ENCODE results near the gene CBR3.

Gene CBR3

DNA sequence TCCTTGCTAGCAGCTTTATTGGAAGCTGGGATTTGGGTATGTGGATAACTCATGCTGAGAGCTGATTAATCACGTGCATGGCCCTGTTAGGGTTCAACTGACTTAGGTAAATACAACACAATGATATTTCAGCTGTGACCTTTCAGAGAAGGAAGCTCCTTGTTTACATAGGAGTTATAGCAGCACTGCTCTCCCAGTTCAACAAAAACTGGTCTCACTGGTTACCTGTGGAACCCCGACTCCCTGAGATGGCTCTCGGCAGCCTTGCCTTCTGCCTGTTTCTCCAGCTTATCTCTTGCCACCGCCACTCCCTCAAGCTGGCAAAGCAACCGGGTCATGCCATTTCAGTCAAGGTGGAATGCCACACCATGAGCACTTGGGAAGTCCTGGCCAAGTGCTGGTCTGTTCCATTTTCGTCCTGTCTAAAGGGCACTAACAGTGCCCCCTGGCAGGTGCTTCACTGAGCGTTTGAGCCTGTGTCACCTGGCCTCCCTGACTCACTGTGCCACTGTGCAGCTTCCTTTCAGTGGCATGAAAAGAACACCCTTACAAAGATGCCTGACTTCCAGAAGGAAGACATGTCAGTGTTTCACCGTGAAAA is 53.3 kb downstream of the CBR3 start:
- H3K4me3 ChIP-seq (ENCODE audit: low read depth, low read length), result no peak overlapping the region
- TF ChIP-seq, protein P1, sequence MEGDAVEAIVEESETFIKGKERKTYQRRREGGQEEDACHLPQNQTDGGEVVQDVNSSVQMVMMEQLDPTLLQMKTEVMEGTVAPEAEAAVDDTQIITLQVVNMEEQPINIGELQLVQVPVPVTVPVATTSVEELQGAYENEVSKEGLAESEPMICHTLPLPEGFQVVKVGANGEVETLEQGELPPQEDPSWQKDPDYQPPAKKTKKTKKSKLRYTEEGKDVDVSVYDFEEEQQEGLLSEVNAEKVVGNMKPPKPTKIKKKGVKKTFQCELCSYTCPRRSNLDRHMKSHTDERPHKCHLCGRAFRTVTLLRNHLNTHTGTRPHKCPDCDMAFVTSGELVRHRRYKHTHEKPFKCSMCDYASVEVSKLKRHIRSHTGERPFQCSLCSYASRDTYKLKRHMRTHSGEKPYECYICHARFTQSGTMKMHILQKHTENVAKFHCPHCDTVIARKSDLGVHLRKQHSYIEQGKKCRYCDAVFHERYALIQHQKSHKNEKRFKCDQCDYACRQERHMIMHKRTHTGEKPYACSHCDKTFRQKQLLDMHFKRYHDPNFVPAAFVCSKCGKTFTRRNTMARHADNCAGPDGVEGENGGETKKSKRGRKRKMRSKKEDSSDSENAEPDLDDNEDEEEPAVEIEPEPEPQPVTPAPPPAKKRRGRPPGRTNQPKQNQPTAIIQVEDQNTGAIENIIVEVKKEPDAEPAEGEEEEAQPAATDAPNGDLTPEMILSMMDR (IDR thresholded peaks at IDR 0.05; ENCODE audit: low read depth, low read length), result no peak

- no peak overlapping the region for H3K4me3 ChIP-seq (ENCODE audit: low read depth, low read length)
- TF ChIP-seq, protein P1 (IDR thresholded peaks at IDR 0.05; ENCODE audit: low read depth, low read length), result no peak
These were observed 54.1 kb downstream of the CBR3 start for GRCh38 chr21:36188937-36189336.

GRCh38 chr21:36190736-36191135 is 55.9 kb downstream of the CBR3 start:
- TF ChIP-seq, protein P1 (IDR thresholded peaks at IDR 0.05; ENCODE audit: low read depth, low read length), result no peak
- H3K4me3 ChIP-seq (ENCODE audit: low read depth, low read length), result no peak overlapping the region

GRCh38 chr21:36193200-36193599 is 58.3 kb downstream of the CBR3 start:
- TF ChIP-seq, protein P1 (IDR thresholded peaks at IDR 0.05; ENCODE audit: low read depth, low read length), result no peak
- H3K4me3 ChIP-seq (ENCODE audit: low read depth, low read length), result no peak overlapping the region

GRCh38 chr21:36194024-36194423 is 59.1 kb downstream of the CBR3 start:
- no peak overlapping the region for H3K4me3 ChIP-seq (ENCODE audit: low read depth, low read length)
- TF ChIP-seq, protein P1 (IDR thresholded peaks at IDR 0.05; ENCODE audit: low read depth, low read length), result no peak

GRCh38 chr21:36195613-36196012 is 60.7 kb downstream of the CBR3 start:
- H3K4me3 ChIP-seq (ENCODE audit: low read depth, low read length), result no peak overlapping the region
- TF ChIP-seq, protein P1 (IDR thresholded peaks at IDR 0.05; ENCODE audit: low read depth, low read length), result no peak
